ENCODE measurements around the gene ANO2. TPM values are rescaled to one million over a fixed set of nuclear protein-coding genes. Genes with fewer than 3 reads are reported as not detected.

ANO2 gene
- total RNA-seq, 1 donor from 2014 or later, result not detected

GRCh38 chr12:5715021-5715420 is 230.0 kb downstream of the ANO2 start:
- Histone ChIP-seq H3K4me3 (ENCODE audit: low read depth, low read length) (no peak overlapping the region), H3K27me3 (ENCODE audit: control insufficient read depth, insufficient read depth, low read length) (no peaks in the 10 kb centered on the region), H3K36me3 (ENCODE audit: control insufficient read depth, insufficient read depth, low read length) (no peaks in the 10 kb centered on the region)
- FAIRE-seq (no peak), DNase-seq (ENCODE audit: low read depth) (no peak)
- TF ChIP-seq, protein P1, sequence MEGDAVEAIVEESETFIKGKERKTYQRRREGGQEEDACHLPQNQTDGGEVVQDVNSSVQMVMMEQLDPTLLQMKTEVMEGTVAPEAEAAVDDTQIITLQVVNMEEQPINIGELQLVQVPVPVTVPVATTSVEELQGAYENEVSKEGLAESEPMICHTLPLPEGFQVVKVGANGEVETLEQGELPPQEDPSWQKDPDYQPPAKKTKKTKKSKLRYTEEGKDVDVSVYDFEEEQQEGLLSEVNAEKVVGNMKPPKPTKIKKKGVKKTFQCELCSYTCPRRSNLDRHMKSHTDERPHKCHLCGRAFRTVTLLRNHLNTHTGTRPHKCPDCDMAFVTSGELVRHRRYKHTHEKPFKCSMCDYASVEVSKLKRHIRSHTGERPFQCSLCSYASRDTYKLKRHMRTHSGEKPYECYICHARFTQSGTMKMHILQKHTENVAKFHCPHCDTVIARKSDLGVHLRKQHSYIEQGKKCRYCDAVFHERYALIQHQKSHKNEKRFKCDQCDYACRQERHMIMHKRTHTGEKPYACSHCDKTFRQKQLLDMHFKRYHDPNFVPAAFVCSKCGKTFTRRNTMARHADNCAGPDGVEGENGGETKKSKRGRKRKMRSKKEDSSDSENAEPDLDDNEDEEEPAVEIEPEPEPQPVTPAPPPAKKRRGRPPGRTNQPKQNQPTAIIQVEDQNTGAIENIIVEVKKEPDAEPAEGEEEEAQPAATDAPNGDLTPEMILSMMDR (IDR thresholded peaks at IDR 0.05; ENCODE audit: insufficient read depth, low read length, severe bottlenecking), result no peak

- FAIRE-seq (no peak), DNase-seq (ENCODE audit: low read depth) (no peak)
- TF ChIP-seq, protein P1 (IDR thresholded peaks at IDR 0.05; ENCODE audit: insufficient read depth, low read length, severe bottlenecking), result no peak
- Histone ChIP-seq H3K27me3 (ENCODE audit: control insufficient read depth, insufficient read depth, low read length) (no peaks in the 10 kb centered on the region), H3K4me3 (ENCODE audit: low read depth, low read length) (no peak overlapping the region), H3K36me3 (ENCODE audit: control insufficient read depth, insufficient read depth, low read length) (no peaks in the 10 kb centered on the region)
Measured at GRCh38 chr12:5713599-5714081, 231.4 kb downstream of the ANO2 start.

GRCh38 chr12:5710260-5710878 is 234.7 kb downstream of the ANO2 start:
- H3K36me3 ChIP-seq (ENCODE audit: control insufficient read depth, insufficient read depth, low read length), result no peaks in the 10 kb centered on the region
- no peaks in the 10 kb centered on the region for H3K27me3 ChIP-seq (ENCODE audit: control insufficient read depth, insufficient read depth, low read length)
- no peak for FAIRE-seq
- TF ChIP-seq, protein P1 (IDR thresholded peaks at IDR 0.05; ENCODE audit: insufficient read depth, low read length, severe bottlenecking), result no peak
- H3K4me3 ChIP-seq (ENCODE audit: low read depth, low read length), result no peak overlapping the region
- DNase-seq (ENCODE audit: low read depth), result no peak

GRCh38 chr12:5708371-5708770 is 236.7 kb downstream of the ANO2 start:
- no peak overlapping the region for H3K4me3 ChIP-seq (ENCODE audit: low read depth, low read length)
- H3K27me3 ChIP-seq (ENCODE audit: control insufficient read depth, insufficient read depth, low read length), result no peaks in the 10 kb centered on the region
- DNase-seq (ENCODE audit: low read depth) (no peak), FAIRE-seq (no peak)
- H3K36me3 ChIP-seq (ENCODE audit: control insufficient read depth, insufficient read depth, low read length), result no peaks in the 10 kb centered on the region
- TF ChIP-seq, protein P1 (IDR thresholded peaks at IDR 0.05; ENCODE audit: insufficient read depth, low read length, severe bottlenecking), result no peak

GRCh38 chr12:5706247-5706646 is 238.8 kb downstream of the ANO2 start:
- no peak for FAIRE-seq
- TF ChIP-seq, protein P1 (IDR thresholded peaks at IDR 0.05; ENCODE audit: insufficient read depth, low read length, severe bottlenecking), result no peak
- DNase-seq (ENCODE audit: low read depth), result no peak
- Histone ChIP-seq H3K27me3 (ENCODE audit: control insufficient read depth, insufficient read depth, low read length) (no peaks in the 10 kb centered on the region), H3K4me3 (ENCODE audit: low read depth, low read length) (no peak overlapping the region), H3K36me3 (ENCODE audit: control insufficient read depth, insufficient read depth, low read length) (no peaks in the 10 kb centered on the region)

GRCh38 chr12:5705791-5706190 is 239.3 kb downstream of the ANO2 start:
- DNase-seq (ENCODE audit: low read depth) (no peak), FAIRE-seq (no peak)
- TF ChIP-seq, protein P1 (IDR thresholded peaks at IDR 0.05; ENCODE audit: insufficient read depth, low read length, severe bottlenecking), result no peak
- no peaks in the 10 kb centered on the region for H3K36me3 ChIP-seq (ENCODE audit: control insufficient read depth, insufficient read depth, low read length)
- H3K27me3 ChIP-seq (ENCODE audit: control insufficient read depth, insufficient read depth, low read length), result no peaks in the 10 kb centered on the region
- H3K4me3 ChIP-seq (ENCODE audit: low read depth, low read length), result no peak overlapping the region

Measured in bronchial epithelial cell (primary cell).